ENCODE measurements around the gene ANKS1B.
"Not testable (repeated sequence)": the region's sequence is repeated elsewhere in the genome, so short reads cannot be mapped to it uniquely, and the experiment has no call there.

ANKS1B gene

DNA sequence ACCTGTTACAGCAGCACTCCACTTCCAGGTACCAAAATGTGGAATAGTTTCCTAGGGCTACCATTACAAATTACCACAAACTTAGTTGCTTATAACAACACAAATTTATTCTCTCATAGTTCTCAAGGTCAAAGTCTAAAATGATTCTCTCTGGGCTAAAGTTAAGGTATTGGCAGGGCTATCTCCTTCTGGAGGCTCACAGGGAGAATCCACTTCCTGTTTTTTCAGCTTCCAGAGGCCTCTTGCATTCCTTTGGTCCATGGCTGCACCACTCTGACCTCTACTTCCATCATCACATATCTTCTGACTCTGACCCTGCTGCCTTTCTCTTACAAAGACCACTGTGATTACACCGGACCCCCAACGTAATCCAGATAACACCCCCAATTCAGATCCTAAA lies 340.1 kb downstream of the ANKS1B start:
- no CpG with 5 or more reads among the region's 2 CpGs for WGBS (ENCODE audit: insufficient coverage)

DNA sequence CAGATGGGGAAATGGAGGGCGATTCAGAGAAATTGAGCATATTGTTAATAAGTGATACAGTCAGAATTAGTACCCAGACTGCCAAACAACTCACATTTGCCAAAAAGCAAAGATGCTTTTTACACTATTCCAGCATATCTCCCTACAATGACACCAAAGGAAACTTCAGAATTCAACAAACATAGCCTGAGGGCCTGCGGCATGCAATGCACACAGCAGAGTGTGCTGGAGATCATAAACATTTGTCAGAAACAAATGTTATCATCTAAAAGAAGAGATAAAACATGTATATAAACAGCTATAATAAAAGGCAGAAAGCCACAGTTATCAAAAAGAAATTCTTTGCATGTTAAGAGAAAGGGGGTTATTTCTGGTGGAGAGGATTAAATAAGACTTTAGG lies 357.3 kb downstream of the ANKS1B start:
- Histone ChIP-seq H3K9me3 (ENCODE audit: control extremely low read depth in 1 of 5, control insufficient read depth in 4 of 5, insufficient read depth in 2 of 5, low read depth in 1 of 5, low read length in 4 of 5) (no peaks in the 10 kb centered on the region), H3K4me1 (ENCODE audit: control extremely low read depth in 1 of 4, control insufficient read depth in 4 of 4, insufficient read depth in 4 of 4, low read length in 3 of 4) (no peaks in the 10 kb centered on the region), H3K27me3 (replicated peaks in 2 of 5; ENCODE audit: control insufficient read depth in 4 of 5, insufficient read depth in 5 of 5, low read length in 4 of 5) (no peaks in the 10 kb centered on the region), H3K27ac (ENCODE audit: insufficient read depth in 1 of 2, low read depth in 1 of 2, low read length in 2 of 2, poor library complexity in 1 of 2, severe bottlenecking in 2 of 2) (no peak overlapping the region), H3K36me3 (ENCODE audit: control insufficient read depth in 4 of 4, insufficient read depth in 4 of 4, low read length in 3 of 4) (no peaks in the 10 kb centered on the region), H3K4me3 (ENCODE audit: control insufficient read depth in 1 of 7, extremely low read depth in 1 of 7, insufficient read depth in 4 of 7, low read depth in 2 of 7, low read length in 6 of 7) (no peak overlapping the region)
- WGBS (ENCODE audit: insufficient coverage) = no CpG with 5 or more reads among the region's 2 CpGs
- POLR2A ChIA-PET = no interaction called here
- CTCF ChIA-PET = no interaction called here
- no peak for DNase-seq

More for the DNA sequence above, 340.1 kb downstream of the ANKS1B start:
- no peaks in the 10 kb centered on the region for H3K4me1 ChIP-seq (ENCODE audit: control extremely low read depth in 1 of 4, control insufficient read depth in 4 of 4, insufficient read depth in 4 of 4, low read length in 3 of 4)
- no peaks in the 10 kb centered on the region for H3K27me3 ChIP-seq (replicated peaks in 2 of 5; ENCODE audit: control insufficient read depth in 4 of 5, insufficient read depth in 5 of 5, low read length in 4 of 5)
- ChIA-PET POLR2A (no interaction called here), CTCF (no interaction called here)
- no peak for DNase-seq
- H3K36me3 ChIP-seq (ENCODE audit: control insufficient read depth in 4 of 4, insufficient read depth in 4 of 4, low read length in 3 of 4) = no peaks in the 10 kb centered on the region
- H3K4me3 ChIP-seq (ENCODE audit: control insufficient read depth in 1 of 7, extremely low read depth in 1 of 7, insufficient read depth in 4 of 7, low read depth in 2 of 7, low read length in 6 of 7) = no peak overlapping the region
- H3K9me3 ChIP-seq (ENCODE audit: control extremely low read depth in 1 of 5, control insufficient read depth in 4 of 5, insufficient read depth in 2 of 5, low read depth in 1 of 5, low read length in 4 of 5) = no peaks in the 10 kb centered on the region
- no peak overlapping the region for H3K27ac ChIP-seq (ENCODE audit: insufficient read depth in 1 of 2, low read depth in 1 of 2, low read length in 2 of 2, poor library complexity in 1 of 2, severe bottlenecking in 2 of 2)

DNA sequence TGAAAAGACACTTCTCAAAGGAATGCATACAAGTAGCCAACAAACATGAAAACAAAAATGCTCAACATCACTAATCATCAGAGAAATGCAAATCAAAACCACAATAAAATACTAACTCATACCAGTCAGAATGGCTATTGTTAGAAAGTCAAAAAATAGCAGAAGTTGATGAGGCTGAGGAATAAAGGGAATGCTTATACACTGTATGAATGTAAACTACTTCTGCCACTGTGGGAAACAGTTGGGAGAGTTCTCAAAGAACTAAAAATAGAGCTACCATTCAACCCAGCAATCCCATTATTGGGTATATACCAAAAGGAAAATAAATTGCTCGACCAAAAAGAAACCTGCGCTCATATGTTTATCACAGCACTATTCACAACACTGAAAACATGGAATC lies 360.1 kb downstream of the ANKS1B start:
- POLR2A ChIA-PET, CTCF ChIA-PET: not testable (repeated sequence)
- no CpG with 5 or more reads among the region's 2 CpGs for WGBS (ENCODE audit: insufficient coverage)

DNA sequence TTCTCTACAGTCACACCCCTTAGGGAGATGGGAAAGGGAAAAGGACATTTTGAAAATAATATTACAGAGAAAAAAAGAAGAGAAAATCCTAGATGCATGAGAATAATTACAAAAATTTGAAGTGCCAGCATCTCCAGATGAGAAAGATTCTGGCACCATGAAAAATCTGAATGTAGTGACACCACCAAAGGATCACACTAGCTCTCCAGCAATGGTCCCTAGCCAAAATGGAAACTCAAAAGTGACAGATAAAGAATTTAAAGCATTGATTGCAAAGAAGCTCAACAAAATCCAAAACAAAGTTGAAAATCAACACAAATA lies 364.6 kb downstream of the ANKS1B start:
- H3K4me1 ChIP-seq (ENCODE audit: control extremely low read depth in 1 of 4, control insufficient read depth in 4 of 4, insufficient read depth in 4 of 4, low read length in 3 of 4) = no peaks in the 10 kb centered on the region
- H3K9me3 ChIP-seq (ENCODE audit: control extremely low read depth in 1 of 5, control insufficient read depth in 4 of 5, insufficient read depth in 2 of 5, low read depth in 1 of 5, low read length in 4 of 5) = peaks cover 0 to 6% (median 0%) of the 10 kb centered on the region in 5 experiments
- CTCF ChIA-PET = interaction anchor here (1.3 kb wide), 1 partner anchor 10 kb away, joined by 3 read pairs; no protein-coding TSS in a partner anchor
- H3K27ac ChIP-seq (ENCODE audit: insufficient read depth in 1 of 2, low read depth in 1 of 2, low read length in 2 of 2, poor library complexity in 1 of 2, severe bottlenecking in 2 of 2) = no peak overlapping the region
- H3K36me3 ChIP-seq (ENCODE audit: control insufficient read depth in 4 of 4, insufficient read depth in 4 of 4, low read length in 3 of 4) = no peaks in the 10 kb centered on the region
- no peaks in the 10 kb centered on the region for H3K27me3 ChIP-seq (replicated peaks in 2 of 5; ENCODE audit: control insufficient read depth in 4 of 5, insufficient read depth in 5 of 5, low read length in 4 of 5)
- POLR2A ChIA-PET = no interaction called here
- no peak overlapping the region for H3K4me3 ChIP-seq (ENCODE audit: control insufficient read depth in 1 of 7, extremely low read depth in 1 of 7, insufficient read depth in 4 of 7, low read depth in 2 of 7, low read length in 6 of 7)
- DNase-seq = no peak

More for the DNA sequence above, 360.1 kb downstream of the ANKS1B start:
- H3K9me3 ChIP-seq (ENCODE audit: control extremely low read depth in 1 of 5, control insufficient read depth in 4 of 5, insufficient read depth in 2 of 5, low read depth in 1 of 5, low read length in 4 of 5); H3K4me1 ChIP-seq (ENCODE audit: control extremely low read depth in 1 of 4, control insufficient read depth in 4 of 4, insufficient read depth in 4 of 4, low read length in 3 of 4); H3K36me3 ChIP-seq (ENCODE audit: control insufficient read depth in 4 of 4, insufficient read depth in 4 of 4, low read length in 3 of 4); H3K27me3 ChIP-seq (replicated peaks in 2 of 5; ENCODE audit: control insufficient read depth in 4 of 5, insufficient read depth in 5 of 5, low read length in 4 of 5); DNase-seq; H3K4me3 ChIP-seq (ENCODE audit: control insufficient read depth in 1 of 7, extremely low read depth in 1 of 7, insufficient read depth in 4 of 7, low read depth in 2 of 7, low read length in 6 of 7); H3K27ac ChIP-seq (ENCODE audit: insufficient read depth in 1 of 2, low read depth in 1 of 2, low read length in 2 of 2, poor library complexity in 1 of 2, severe bottlenecking in 2 of 2): not testable (repeated sequence)

DNA sequence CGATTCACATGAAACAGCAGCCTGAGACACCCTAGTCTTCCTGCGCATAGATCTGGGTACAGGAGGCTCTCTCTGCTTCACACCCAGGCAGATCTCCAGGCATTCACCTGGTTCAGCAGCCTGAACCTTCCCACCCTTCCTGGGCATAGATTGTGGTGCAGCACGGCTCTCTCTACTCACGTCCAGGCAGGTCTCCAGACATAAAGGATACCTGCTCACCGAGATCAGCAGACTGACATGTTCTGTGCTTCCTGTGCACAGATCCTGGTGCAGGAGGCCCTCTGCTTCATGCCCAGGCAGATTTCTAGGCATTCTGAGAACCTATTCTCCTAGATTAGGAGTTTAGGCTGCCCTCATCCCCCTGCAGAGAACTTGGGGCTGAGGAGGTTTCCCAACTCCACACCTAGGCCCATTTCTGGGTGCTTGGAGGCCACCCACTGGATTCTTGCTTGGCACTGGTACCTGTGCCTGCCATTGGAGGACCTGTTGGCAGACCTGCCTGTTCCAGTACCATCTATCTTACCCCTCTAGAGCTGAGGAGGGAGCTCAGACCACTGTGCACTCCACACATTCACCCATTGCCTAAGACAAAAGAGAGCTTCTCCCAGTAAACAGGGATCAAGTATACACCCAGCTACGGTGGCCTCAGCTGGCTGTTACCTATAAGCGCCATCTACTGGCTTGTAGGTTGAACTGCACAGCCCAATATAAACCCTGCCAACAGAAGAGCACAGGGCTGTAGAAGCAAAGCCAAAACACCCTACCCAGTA lies 365.2 kb downstream of the ANKS1B start:
- Histone ChIP-seq H3K36me3 (ENCODE audit: control insufficient read depth in 4 of 4, insufficient read depth in 4 of 4, low read length in 3 of 4) (no peaks in the 10 kb centered on the region), H3K4me1 (ENCODE audit: control extremely low read depth in 1 of 4, control insufficient read depth in 4 of 4, insufficient read depth in 4 of 4, low read length in 3 of 4) (no peaks in the 10 kb centered on the region), H3K9me3 (ENCODE audit: control extremely low read depth in 1 of 5, control insufficient read depth in 4 of 5, insufficient read depth in 2 of 5, low read depth in 1 of 5, low read length in 4 of 5) (peaks cover 0 to 6% (median 0%) of the 10 kb centered on the region in 5 experiments), H3K4me3 (ENCODE audit: control insufficient read depth in 1 of 7, extremely low read depth in 1 of 7, insufficient read depth in 4 of 7, low read depth in 2 of 7, low read length in 6 of 7) (no peak overlapping the region), H3K27ac (ENCODE audit: insufficient read depth in 1 of 2, low read depth in 1 of 2, low read length in 2 of 2, poor library complexity in 1 of 2, severe bottlenecking in 2 of 2) (no peak overlapping the region), H3K27me3 (replicated peaks in 2 of 5; ENCODE audit: control insufficient read depth in 4 of 5, insufficient read depth in 5 of 5, low read length in 4 of 5) (no peaks in the 10 kb centered on the region)
- WGBS (ENCODE audit: insufficient coverage) = 70% methylated on average over 6 of the region's 7 CpGs
- no peak for DNase-seq
- ChIA-PET CTCF (interaction anchor here (1.3 kb wide), 1 partner anchor 10 kb away, joined by 3 read pairs; no protein-coding TSS in a partner anchor), POLR2A (no interaction called here)

GRCh38 chr12:99618657-99619056 lies 366.1 kb downstream of the ANKS1B start:
- DNase-seq = no peak
- peaks cover 0 to 6% (median 0%) of the 10 kb centered on the region in 5 experiments for H3K9me3 ChIP-seq (ENCODE audit: control extremely low read depth in 1 of 5, control insufficient read depth in 4 of 5, insufficient read depth in 2 of 5, low read depth in 1 of 5, low read length in 4 of 5)
- no peaks in the 10 kb centered on the region for H3K27me3 ChIP-seq (replicated peaks in 2 of 5; ENCODE audit: control insufficient read depth in 4 of 5, insufficient read depth in 5 of 5, low read length in 4 of 5)
- no peaks in the 10 kb centered on the region for H3K36me3 ChIP-seq (ENCODE audit: control insufficient read depth in 4 of 4, insufficient read depth in 4 of 4, low read length in 3 of 4)
- no peak overlapping the region for H3K4me3 ChIP-seq (ENCODE audit: control insufficient read depth in 1 of 7, extremely low read depth in 1 of 7, insufficient read depth in 4 of 7, low read depth in 2 of 7, low read length in 6 of 7)
- ChIA-PET CTCF (no interaction called here), POLR2A (no interaction called here)
- H3K27ac ChIP-seq (ENCODE audit: insufficient read depth in 1 of 2, low read depth in 1 of 2, low read length in 2 of 2, poor library complexity in 1 of 2, severe bottlenecking in 2 of 2) = no peak overlapping the region
- WGBS (ENCODE audit: insufficient coverage) = 84% methylated on average over 4 of the region's 4 CpGs
- H3K4me1 ChIP-seq (ENCODE audit: control extremely low read depth in 1 of 4, control insufficient read depth in 4 of 4, insufficient read depth in 4 of 4, low read length in 3 of 4) = no peaks in the 10 kb centered on the region

DNA sequence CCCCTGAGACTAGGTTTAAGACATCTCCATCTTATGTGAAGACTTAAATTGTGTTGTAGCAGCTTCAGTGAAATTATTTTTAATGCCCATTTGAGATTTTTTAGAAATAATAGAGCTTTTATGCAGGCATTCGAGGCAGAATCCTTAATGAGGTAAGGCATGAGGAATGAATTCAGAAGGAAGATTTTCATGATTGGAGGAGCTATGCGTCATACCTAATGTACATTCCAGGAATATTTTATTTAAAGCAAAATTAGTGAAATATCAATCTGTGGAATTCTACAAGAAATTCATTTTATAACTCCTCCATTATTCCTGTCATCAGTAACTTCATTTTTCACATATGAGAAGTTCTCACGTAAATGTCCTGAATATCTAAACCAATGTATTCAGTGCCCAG lies 373.1 kb downstream of the ANKS1B start:
- no peaks in the 10 kb centered on the region for H3K27me3 ChIP-seq (replicated peaks in 2 of 5; ENCODE audit: control insufficient read depth in 4 of 5, insufficient read depth in 5 of 5, low read length in 4 of 5)
- no peaks in the 10 kb centered on the region for H3K4me1 ChIP-seq (ENCODE audit: control extremely low read depth in 1 of 4, control insufficient read depth in 4 of 4, insufficient read depth in 4 of 4, low read length in 3 of 4)
- H3K36me3 ChIP-seq (ENCODE audit: control insufficient read depth in 4 of 4, insufficient read depth in 4 of 4, low read length in 3 of 4) = no peaks in the 10 kb centered on the region
- no peaks in the 10 kb centered on the region for H3K9me3 ChIP-seq (ENCODE audit: control extremely low read depth in 1 of 5, control insufficient read depth in 4 of 5, insufficient read depth in 2 of 5, low read depth in 1 of 5, low read length in 4 of 5)
- no peak overlapping the region for H3K4me3 ChIP-seq (ENCODE audit: control insufficient read depth in 1 of 7, extremely low read depth in 1 of 7, insufficient read depth in 4 of 7, low read depth in 2 of 7, low read length in 6 of 7)
- DNase-seq = no peak
- POLR2A ChIA-PET = no interaction called here
- no peak overlapping the region for H3K27ac ChIP-seq (ENCODE audit: insufficient read depth in 1 of 2, low read depth in 1 of 2, low read length in 2 of 2, poor library complexity in 1 of 2, severe bottlenecking in 2 of 2)
- WGBS (ENCODE audit: insufficient coverage) = no CpG with 5 or more reads among the region's 3 CpGs
- CTCF ChIA-PET = no interaction called here
